NB4 (cell line): ENCODE results near the gene TEX2.

Experiments
- MYC ChIP-seq: IDR thresholded peaks from 2 replicates; pipeline ENCODE4 v1.6.1; 2011; ENCODE audit warnings: low read depth, low read length
- POLR2A ChIP-seq: IDR thresholded peaks from 2 replicates; pipeline ENCODE4 v1.6.1; 2011; ENCODE audit warnings: mild to moderate bottlenecking; ENCODE audit not compliant: insufficient read length; ENCODE audit errors: extremely low read depth
- TF ChIP-seq, protein P1 (sequence below): IDR thresholded peaks from one replicate; pipeline ENCODE4 v1.5.1; 2012; ENCODE audit warnings: low read depth, low read length
- TF ChIP-seq, protein P2 (sequence below): IDR thresholded peaks from 2 replicates; pipeline ENCODE4 v1.6.1; 2011; ENCODE audit warnings: low read depth, low read length

GRCh38 chr17:64115043-64115698 lies 147.9 kb downstream of the TEX2 start:
- TF ChIP-seq, protein P1, sequence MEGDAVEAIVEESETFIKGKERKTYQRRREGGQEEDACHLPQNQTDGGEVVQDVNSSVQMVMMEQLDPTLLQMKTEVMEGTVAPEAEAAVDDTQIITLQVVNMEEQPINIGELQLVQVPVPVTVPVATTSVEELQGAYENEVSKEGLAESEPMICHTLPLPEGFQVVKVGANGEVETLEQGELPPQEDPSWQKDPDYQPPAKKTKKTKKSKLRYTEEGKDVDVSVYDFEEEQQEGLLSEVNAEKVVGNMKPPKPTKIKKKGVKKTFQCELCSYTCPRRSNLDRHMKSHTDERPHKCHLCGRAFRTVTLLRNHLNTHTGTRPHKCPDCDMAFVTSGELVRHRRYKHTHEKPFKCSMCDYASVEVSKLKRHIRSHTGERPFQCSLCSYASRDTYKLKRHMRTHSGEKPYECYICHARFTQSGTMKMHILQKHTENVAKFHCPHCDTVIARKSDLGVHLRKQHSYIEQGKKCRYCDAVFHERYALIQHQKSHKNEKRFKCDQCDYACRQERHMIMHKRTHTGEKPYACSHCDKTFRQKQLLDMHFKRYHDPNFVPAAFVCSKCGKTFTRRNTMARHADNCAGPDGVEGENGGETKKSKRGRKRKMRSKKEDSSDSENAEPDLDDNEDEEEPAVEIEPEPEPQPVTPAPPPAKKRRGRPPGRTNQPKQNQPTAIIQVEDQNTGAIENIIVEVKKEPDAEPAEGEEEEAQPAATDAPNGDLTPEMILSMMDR: no peak
- no peak for TF ChIP-seq POLR2A
- TF ChIP-seq, protein P2, sequence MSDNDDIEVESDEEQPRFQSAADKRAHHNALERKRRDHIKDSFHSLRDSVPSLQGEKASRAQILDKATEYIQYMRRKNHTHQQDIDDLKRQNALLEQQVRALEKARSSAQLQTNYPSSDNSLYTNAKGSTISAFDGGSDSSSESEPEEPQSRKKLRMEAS: no peak
- no peak for TF ChIP-seq MYC
